Thyroid gland (tissue), 4 donors: ENCODE data around the gene BACH2.

ENCODE experiments used
- CTCF ChIP-seq, 6 experiments: fragments of 200-600 bp in 3 of 6; fragments of 450-650 bp in 3 of 6; sonication (generic) in 3 of 6; IDR thresholded peaks; one replicate each; pipeline ENCODE4 v1.5.1; 2016 to 2019; ENCODE audit warnings: antibody characterized with exemption in 6 of 6, mild to moderate bottlenecking in 2 of 6, inconsistent platforms in 1 of 6, moderate library complexity in 1 of 6
- POLR2A ChIP-seq, 2 donors: fragments of 450-650 bp; IDR thresholded peaks; one replicate each; pipeline ENCODE4 v1.6.1; 2017; ENCODE audit warnings: antibody characterized with exemption in 2 of 2, mild to moderate bottlenecking in 2 of 2, moderate library complexity in 1 of 2

GRCh38 chr6:90049295-90049694 is 247.3 kb downstream of the BACH2 start:
- TF ChIP-seq POLR2A (IDR thresholded peaks at IDR 0.05) = no peak
- TF ChIP-seq CTCF (IDR thresholded peaks at IDR 0.05) = no peak
